Activated CD4-positive, CD25-positive, alpha-beta regulatory T cell treated with anti-CD3 and anti-CD28 coated beads, Interleukin-2, amount 50 U/mL, for 72 hours (primary cell): ENCODE measurements around the gene LGALS9C.
"Not testable (repeated sequence)": the region's sequence is repeated elsewhere in the genome, so short reads cannot be mapped to it uniquely, and the experiment has no call there.

Experiments
- DNase-seq: peaks from one replicate; pipeline ENCODE4 v3.0.0; 2021

LGALS9C gene

DNA sequence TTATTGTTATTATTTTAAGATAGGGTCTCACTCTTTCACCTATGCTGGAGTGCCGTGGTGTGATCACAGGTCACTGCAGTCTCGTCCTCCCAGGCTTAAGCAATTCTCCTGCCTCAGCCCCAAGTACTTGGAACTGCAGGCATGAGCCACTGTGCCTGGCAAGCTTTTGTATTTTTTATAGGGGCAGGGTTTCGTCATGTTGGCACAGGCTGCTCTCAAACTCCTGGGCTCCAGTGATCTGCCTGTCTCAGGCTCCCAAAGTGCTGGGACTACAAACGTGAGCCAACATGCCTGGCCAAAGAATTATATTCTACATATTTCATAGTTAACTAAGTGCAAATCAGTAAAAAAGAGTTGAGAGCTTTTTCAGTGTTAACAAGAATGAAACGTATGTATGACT is 65.6 kb downstream of the LGALS9C start:
- not testable (repeated sequence) for DNase-seq

- not testable (repeated sequence) for DNase-seq
Measured at GRCh38 chr17:18542907-18543306, 66.3 kb downstream of the LGALS9C start.
